ENCODE data around the gene COL17A1. TPM values are rescaled to one million over a fixed set of nuclear protein-coding genes. Genes with fewer than 3 reads are reported as not detected.

Gene COL17A1
- total RNA-seq, 2 donors from 2014 or later: 0.29 to 0.55 TPM

GRCh38 chr10:104100795-104101194 lies 15.1 kb upstream of the COL17A1 start:
- intact Hi-C loops (cut with DNase I): no loop called here
- no peak for DNase-seq
- ATAC-seq: no peak

- no peak for DNase-seq
- intact Hi-C loops (cut with DNase I): no loop called here
- ATAC-seq: no peak
These were observed 14.3 kb upstream of the COL17A1 start for GRCh38 chr10:104099941-104100340.

- ATAC-seq: no peak
- no peak for DNase-seq
- intact Hi-C loops (cut with DNase I): no loop called here
These were observed 13.6 kb upstream of the COL17A1 start for GRCh38 chr10:104099269-104099668.

- DNase-seq (no peak), ATAC-seq (no peak)
- intact Hi-C loops (cut with DNase I): no loop called here
These were observed 12.8 kb upstream of the COL17A1 start for GRCh38 chr10:104098358-104098925.

GRCh38 chr10:104096692-104097091 lies 11.0 kb upstream of the COL17A1 start:
- intact Hi-C loops (cut with DNase I): no loop called here
- ATAC-seq: no peak

GRCh38 chr10:104092749-104093148 lies 7.1 kb upstream of the COL17A1 start:
- no peak for ATAC-seq
- no peak for DNase-seq
- intact Hi-C loops (cut with DNase I): no loop called here

More at GRCh38 chr10:104096692-104097091, 11.0 kb upstream of the COL17A1 start:
- DNase-seq: no peak

- DNase-seq (no peak), ATAC-seq (no peak)
These were observed 4.9 kb upstream of the COL17A1 start for GRCh38 chr10:104090611-104091010.

GRCh38 chr10:104089621-104090020 lies 3.9 kb upstream of the COL17A1 start:
- no peak for ATAC-seq
- intact Hi-C loops (cut with DNase I): no loop called here
- DNase-seq: no peak

More at GRCh38 chr10:104090611-104091010, 4.9 kb upstream of the COL17A1 start:
- intact Hi-C loops (cut with DNase I): no loop called here

- intact Hi-C loops (cut with DNase I): no loop called here
- DNase-seq: no peak
- no peak for ATAC-seq
These were observed 2.6 kb upstream of the COL17A1 start for GRCh38 chr10:104088239-104088638.

GRCh38 chr10:104084482-104085142 lies 1.1 kb downstream of the COL17A1 start:
- intact Hi-C loops (cut with DNase I): no loop called here
- ATAC-seq: no peak
- DNase-seq: no peak

- no peak for ATAC-seq
- intact Hi-C loops (cut with DNase I): no loop called here
- no peak for DNase-seq
These were observed 3.7 kb downstream of the COL17A1 start for GRCh38 chr10:104081998-104082397.

- intact Hi-C loops (cut with DNase I): no loop called here
- DNase-seq: no peak
- ATAC-seq: no peak
These were observed 4.9 kb downstream of the COL17A1 start for GRCh38 chr10:104080762-104081161.

GRCh38 chr10:104077663-104078151 lies 8.0 kb downstream of the COL17A1 start:
- intact Hi-C loops (cut with DNase I): no loop called here
- ATAC-seq: no peak

GRCh38 chr10:104077247-104077646 lies 8.4 kb downstream of the COL17A1 start:
- ATAC-seq (no peak), DNase-seq (no peak)
- intact Hi-C loops (cut with DNase I): no loop called here

More at GRCh38 chr10:104077663-104078151, 8.0 kb downstream of the COL17A1 start:
- no peak for DNase-seq

- intact Hi-C loops (cut with DNase I): no loop called here
- DNase-seq (peak; percentile 72), ATAC-seq (peak; percentile 65 to 73)
These were observed 8.9 kb downstream of the COL17A1 start for GRCh38 chr10:104076743-104077160.

- no peak for ATAC-seq
- DNase-seq: no peak
- intact Hi-C loops (cut with DNase I): no loop called here
These were observed 11.2 kb downstream of the COL17A1 start for GRCh38 chr10:104074505-104074904.

GRCh38 chr10:104072786-104073185 lies 12.9 kb downstream of the COL17A1 start:
- DNase-seq (no peak), ATAC-seq (no peak)
- intact Hi-C loops (cut with DNase I): no loop called here

- intact Hi-C loops (cut with DNase I): no loop called here
These were observed 16.1 kb downstream of the COL17A1 start for GRCh38 chr10:104069613-104070012.

GRCh38 chr10:104067525-104067924 lies 18.2 kb downstream of the COL17A1 start:
- intact Hi-C loops (cut with DNase I): no loop called here
- DNase-seq (no peak), ATAC-seq (peak in 1 of 2 donors; percentile 41)

More at GRCh38 chr10:104069613-104070012, 16.1 kb downstream of the COL17A1 start:
- ATAC-seq (no peak), DNase-seq (no peak)

GRCh38 chr10:104066945-104067344 lies 18.7 kb downstream of the COL17A1 start:
- ATAC-seq (no peak), DNase-seq (no peak)
- intact Hi-C loops (cut with DNase I): no loop called here

GRCh38 chr10:104065748-104066147 lies 19.9 kb downstream of the COL17A1 start:
- intact Hi-C loops (cut with DNase I): no loop called here
- ATAC-seq: no peak
- DNase-seq: no peak

Data from left cardiac atrium (tissue), 4 donors.